NCI-H526 (cell line): ENCODE measurements around the gene SYNE2.
"Not testable (repeated sequence)": the region's sequence is repeated elsewhere in the genome, so short reads cannot be mapped to it uniquely, and the experiment has no call there.

ENCODE experiments used
- DNase-seq, 2 experiments: peaks; one replicate each; lab custom pipeline; 2025; lab: John Stamatoyannopoulos, UW

SYNE2 gene

DNA sequence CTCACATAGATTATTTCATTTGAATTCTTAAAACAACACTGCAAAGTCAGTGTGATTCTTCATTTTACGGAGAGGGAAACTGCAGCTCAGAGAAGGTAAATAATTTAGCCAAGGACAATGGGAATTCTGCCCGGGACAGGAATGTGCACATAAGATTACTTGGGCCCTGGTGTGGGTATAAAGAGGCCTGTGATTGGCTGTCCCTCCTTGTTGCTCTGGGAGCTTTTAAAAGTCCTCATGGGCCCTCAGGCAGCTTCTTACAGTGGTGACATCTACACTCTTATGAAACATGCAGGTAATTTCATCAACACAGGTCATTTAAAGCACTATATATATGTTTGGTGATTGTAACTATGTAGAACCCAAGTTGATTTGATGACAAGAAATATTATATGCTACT lies 341.0 kb downstream of the SYNE2 start:
- DNase-seq = no peak

DNA sequence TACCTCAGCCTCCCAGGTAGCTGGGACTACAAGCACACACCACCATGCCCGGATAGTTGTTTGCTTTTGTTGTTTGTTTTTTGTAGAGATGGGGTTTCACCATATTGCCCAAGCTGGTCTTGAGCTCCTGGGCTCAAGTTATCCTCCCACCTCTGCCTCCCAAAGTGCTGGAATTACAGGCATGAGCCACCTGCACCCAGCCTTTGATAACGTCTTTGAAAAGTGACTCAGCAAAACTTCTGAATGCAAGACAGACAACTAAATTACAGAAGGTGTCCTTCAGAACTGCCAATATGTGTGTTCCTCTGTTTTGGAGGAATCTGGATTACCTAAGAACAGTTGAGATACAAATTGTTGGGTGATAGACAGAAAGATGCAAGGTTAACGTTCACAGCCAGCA lies 341.6 kb downstream of the SYNE2 start:
- no peak for DNase-seq

DNA sequence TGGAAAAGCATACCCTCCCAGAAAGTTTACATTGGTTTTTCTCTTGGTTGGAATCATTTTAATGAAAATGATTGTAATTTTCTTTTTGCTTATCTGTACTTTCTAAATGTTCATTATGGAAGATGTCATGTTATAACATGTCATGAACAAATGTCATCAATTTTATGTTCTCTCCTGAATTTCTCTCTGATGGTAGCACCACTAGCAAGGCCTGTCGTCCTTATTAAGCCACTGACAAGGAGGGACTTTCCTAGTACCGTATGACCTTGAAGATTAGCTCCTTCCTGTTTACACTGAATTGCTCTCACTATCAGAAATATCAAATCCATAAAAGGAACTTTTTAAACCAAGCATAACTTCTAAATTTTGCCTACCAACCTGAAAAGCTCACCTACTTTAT lies 342.4 kb downstream of the SYNE2 start:
- DNase-seq = no peak

DNA sequence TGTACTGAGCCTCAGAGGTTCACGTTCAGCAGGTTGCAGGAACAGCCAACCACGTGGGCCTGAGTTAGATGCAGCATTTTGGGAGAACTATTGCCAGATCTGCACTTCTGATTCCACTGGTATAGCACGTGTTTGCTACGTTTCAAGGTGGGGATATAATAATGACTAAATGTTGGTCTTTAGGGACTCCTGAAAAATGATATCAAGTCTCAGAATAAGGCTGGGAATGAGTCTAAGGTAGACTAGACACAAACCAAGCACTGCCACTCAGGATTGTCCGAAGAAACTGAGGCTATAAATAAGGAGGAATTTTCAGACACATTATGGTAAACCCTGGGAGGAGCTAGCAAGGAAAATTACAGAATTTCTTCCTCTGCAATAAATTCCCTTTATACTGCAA lies 343.3 kb downstream of the SYNE2 start:
- DNase-seq = no peak

DNA sequence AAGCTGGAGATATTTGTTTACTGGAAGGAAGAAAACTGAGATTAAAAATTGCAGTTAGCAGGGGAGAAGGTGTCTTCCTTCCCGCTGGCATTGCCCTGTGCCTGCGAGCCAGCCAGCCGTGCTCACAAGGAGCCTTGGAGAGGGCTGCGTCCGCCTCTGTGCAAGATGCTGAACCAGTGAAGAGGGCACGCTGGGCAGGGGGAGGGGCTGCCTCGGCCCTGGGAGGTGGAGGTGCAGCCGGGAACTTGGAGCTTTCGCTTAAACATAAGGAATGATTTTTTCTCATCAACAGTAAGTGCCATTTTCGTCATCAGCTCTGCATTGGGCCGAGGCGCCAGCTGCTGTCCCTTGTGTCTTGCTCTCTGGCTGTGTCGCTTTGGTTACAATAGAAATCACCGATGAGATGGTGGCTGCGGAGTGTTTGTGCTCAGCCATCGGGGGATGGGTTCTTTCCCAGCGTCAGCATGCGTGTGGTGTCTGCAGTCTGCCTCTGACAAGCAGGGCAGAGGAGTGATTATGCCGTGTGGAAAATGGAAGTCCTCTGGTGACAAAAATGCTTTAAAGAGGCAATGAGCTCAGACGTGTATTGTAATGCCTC lies 344.1 kb downstream of the SYNE2 start:
- DNase-seq = peak; percentile 44 to 81

DNA sequence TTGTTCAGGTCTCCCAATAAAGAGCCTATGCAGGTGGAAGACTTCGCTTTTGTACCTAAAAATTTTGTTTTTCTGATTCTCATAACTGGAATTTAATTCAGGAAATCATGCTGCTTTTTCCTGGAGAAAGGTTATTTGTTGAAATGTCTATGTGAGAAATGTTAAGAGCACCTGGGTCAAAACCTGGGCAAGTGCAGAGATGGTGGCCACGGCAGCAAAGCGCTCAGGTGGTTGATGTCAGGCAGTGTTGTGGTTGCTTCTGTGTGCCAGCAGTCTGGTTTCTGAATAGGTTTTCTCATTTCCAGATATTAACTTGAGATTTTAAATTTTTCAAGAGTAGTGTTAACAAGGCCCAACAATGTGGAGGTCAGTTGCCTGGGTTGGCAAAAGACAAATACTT lies 345.2 kb downstream of the SYNE2 start:
- DNase-seq = no peak

DNA sequence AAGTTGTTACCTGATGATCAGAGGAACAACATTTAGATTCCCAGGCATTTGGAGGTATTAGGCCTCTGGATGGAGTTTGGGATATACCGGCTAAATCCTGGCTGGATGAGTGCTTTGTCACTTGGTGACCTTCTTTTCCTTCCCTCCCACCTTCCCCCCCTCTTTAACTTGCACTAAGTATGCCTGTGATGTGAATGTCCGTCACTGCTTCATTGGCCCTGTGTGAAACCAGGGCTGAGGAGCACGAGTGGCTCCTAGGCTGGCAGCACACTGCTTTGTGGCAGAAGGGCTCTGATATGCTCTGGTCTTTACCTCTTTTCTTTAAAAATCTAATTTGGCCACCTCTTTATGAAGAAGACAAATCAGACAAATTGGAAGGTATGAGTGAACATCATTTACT lies 345.7 kb downstream of the SYNE2 start:
- no peak for DNase-seq

DNA sequence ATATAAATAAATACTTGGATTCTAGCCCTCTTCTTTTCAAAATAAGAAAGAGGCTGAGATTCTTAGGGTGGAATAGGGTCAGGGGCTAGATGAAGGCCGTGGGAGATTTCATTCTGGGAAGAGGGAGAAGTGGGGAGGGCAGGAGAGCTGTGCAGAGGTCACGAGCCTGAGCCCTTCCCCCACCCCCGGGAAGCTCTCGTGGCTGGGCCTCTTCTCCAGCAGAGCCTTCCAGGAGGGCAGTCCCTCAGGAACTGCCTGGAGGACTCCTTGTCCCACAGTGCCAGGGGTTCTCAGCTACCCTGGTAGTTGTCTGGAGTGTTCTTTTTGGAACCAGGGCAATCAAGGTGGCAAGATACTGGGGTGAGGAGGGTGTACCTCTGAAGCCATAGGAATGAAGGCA lies 347.4 kb downstream of the SYNE2 start:
- DNase-seq = no peak

DNA sequence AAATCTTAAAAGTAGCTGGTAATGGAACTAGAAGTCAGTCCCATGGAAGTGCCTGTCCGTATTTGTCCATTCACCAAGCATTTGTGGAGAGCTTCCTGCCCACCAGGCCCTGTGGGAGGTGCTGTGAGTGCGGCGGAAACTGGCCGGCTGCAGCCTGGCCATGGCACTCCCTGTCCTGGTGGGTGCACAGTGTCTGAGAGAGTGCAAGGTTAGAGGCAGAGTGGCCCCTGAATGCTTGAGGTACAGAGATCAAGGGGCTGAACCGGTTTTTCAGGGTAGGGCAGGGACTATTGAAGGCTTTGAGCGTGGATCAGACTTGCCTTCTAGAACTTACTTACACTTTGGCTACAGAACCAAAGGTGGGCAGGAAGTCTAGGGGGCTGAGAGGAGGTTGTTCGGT lies 348.5 kb downstream of the SYNE2 start:
- DNase-seq = no peak

DNA sequence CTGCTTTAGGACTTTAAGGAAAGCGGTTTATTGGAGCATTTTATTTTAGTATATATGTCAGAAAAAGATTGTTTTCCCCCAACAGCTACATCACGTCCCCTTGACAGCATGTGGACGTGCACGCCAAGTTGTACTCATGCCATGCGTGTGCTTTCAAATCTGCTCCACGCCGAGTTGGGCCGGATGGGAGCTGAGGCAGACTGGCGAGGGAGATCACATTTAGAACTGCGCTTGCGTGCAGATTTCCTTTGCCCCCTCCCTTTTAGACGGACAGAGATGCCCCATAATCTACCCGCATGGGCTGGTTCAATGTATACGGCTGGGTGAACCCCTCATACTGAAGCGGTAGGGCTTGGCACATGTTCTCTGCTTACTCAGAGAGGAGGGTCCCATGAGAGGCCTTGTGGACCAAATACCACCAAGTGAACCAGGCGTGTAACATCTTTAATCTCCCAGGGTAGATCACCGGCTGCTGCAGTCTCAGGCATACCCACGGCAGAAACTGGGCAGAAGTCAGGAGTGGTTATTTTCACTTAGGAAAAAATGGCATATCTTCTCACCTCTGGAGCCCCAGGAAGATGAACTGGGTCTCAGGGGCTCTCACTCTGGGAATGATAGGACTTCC lies 349.2 kb downstream of the SYNE2 start:
- no peak for DNase-seq

DNA sequence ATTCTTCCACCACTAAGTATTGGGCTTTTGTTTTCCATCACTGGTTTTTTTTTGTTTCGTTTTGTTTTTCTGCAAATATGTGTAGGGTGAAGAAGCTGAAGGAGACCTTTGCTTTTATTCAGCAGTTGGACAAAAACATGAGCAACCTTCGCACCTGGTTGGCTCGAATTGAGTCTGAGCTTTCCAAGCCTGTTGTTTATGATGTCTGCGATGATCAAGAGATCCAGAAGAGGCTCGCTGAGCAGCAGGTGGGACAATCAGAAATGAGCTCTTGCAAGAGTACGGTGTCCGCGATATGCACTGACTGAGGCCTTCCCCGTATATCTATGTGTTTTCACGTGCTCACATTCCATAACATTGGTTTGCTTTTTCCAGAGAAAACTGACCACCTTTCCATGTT lies 349.9 kb downstream of the SYNE2 start:
- DNase-seq = no peak

DNA sequence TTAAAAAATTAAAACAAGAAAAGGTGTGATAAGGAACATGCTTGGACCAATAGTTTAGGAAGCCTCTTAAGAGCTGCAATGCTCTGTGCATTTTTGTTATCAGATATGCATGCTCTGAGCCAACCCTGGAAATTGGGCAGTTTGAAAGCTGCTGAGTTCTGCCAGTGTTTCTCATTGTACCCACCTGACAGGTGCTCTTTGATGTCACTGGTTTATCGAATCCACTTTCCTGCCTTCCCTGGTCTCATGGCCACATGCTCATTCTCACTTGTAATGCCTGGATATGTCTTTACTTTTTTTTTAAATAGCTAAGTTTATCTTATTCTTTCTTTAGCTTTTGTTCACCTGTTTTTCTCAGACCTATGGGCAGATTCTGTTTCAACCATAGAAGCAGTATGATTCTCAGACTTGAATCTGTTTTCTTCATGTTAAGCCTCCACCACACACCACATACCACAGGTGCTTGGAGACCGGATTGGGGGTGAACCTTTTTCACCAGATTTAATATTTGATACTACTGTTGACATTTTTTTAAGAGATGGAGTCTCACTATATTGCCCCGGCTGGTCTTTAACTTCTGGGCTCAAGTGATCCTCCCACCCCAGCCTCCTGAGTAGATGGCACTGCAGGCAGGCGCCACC lies 350.7 kb downstream of the SYNE2 start:
- no peak for DNase-seq

DNA sequence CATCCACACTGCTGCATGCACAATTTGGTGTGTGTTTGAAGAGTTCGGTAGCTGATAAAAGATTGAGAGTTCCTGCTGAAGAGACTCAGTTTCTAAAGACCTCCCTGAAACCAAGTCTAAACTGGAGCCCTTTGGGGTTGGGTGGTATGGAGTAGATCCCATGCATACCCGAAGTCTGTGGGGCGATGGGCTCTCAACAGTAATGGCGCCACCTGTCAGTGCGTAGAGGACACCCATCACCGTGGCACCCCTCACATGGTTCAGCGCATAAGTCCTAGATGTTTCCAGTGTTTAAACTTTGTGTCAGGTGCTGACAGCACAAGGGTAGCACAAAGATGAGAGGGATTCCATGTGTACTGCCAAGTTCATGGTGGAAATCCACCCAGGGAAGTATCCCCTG lies 355.5 kb downstream of the SYNE2 start:
- DNase-seq = no peak

DNA sequence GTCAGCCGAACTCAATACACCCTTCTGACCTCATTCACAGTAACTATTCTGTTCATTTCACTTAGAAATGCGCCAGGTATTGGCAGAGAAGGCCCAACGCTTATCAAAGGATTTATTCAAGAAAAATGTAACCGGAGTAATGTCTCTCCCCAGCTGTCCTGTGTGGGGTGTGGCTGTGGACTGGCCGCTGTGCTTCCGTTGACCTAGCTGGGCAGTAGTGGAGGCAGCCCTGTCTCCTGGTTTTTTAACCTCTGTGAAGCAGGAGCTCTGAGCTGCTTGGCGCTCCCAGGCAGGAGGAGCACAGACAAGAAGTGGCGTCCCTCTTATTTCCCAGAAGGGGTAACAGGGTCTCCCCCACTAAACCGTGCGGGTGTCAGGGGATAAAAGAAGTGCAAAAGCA lies 356.2 kb downstream of the SYNE2 start:
- no peak for DNase-seq

DNA sequence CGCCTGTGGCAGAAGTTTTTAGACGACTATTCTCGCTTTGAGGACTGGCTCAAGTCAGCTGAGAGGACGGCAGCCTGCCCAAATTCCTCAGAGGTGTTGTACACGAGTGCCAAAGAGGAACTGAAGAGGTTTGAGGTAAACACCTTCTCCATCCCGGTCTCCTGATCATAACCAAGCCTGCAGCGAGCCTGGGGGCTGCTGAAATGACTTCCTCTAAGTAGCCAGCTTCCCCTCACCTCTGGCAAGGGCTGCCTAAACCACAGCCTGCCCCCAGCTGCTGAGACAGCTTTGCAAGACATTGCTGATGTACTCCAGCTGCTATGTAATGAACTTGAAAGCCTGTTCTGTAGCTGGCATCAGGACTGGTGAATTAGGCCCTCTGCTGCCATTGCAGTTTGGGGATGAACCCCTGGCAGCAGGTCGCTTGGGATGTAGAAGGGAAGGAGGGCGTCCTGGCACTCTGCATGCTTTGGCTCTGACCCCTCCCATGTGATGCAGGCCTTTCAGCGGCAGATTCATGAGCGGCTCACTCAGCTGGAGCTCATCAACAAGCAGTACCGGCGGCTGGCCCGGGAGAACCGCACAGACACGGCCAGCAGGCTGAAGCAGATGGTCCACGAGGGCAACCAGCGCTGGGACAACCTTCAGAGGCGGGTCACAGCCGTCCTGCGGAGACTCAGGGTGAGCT lies 356.8 kb downstream of the SYNE2 start:
- DNase-seq = peak in 1 of 2 experiments; percentile 89

DNA sequence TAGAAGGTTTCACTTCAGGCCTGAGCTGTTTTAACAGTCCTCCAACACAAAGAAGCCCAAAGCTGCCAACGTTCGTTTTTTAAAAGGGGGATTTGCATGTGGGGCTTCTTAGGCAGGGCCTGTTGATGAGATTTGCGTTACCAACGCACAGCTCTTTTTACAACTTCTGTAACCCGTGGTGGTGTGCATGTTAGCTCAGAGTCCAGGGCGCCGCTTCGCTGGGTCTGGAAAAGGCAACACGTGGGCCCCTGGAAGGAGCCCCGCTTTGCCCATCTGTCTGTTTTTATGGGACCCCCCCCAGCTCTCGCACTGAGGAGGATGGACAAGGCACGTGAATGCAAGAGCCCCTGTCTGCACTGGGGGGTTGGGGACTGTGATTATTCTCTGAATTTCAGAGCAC lies 357.4 kb downstream of the SYNE2 start:
- peak; percentile 81 to 89 for DNase-seq

DNA sequence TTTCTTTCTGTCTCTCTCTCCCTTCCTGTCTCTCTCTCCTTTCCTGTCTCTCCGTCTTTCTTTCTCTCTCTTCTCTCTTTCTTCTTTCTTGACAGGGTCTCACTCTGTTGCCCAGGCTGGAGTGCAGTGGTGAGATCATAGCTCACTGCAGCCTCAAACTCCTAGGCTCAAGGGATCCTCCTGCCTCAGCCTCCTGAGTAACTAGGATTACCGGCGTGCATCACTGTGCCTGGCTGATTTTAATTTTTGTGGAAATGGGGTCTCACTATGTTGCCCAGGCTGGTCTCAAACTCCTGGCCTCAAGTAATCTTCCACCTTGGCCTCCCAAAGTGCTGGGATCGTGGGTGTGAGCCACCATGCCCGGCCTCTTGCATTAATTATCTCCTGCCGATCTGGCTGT lies 358.1 kb downstream of the SYNE2 start:
- DNase-seq = not testable (repeated sequence)

DNA sequence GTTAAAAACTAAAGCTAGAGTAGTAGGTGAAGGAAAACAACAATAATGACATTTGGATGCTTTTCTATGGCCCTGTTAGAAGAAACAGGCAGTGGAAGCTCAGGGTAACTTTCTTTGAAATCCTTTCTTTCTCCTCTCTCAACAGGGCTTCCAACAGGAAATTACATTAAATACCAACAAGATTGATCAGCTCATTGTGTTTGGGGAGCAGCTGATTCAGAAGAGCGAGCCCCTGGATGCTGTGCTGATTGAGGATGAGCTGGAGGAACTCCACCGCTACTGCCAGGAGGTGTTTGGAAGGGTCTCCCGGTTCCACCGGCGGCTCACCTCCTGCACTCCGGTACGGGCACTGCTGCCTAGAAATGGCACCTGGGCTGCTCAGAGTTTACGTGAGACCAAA lies 359.9 kb downstream of the SYNE2 start:
- DNase-seq = no peak

DNA sequence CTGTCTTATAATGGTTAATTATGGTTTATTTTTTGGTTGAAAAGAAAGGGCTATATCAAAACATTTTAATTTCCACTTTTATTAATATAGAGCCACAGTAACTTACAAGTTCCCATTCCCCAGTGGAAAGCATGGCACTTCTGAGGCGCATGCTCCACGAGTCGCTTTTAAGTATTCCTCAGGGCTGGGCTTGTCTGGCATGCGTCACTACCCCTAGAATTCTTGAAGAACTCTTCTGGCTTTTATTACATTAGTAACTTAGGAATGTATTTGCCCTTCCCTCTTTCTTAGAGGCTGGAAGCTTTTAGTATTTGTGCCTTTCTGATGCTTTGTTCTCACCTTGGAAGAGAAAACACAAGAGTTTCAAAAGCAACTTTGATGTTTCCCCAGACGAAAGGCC lies 360.3 kb downstream of the SYNE2 start:
- DNase-seq = no peak

DNA sequence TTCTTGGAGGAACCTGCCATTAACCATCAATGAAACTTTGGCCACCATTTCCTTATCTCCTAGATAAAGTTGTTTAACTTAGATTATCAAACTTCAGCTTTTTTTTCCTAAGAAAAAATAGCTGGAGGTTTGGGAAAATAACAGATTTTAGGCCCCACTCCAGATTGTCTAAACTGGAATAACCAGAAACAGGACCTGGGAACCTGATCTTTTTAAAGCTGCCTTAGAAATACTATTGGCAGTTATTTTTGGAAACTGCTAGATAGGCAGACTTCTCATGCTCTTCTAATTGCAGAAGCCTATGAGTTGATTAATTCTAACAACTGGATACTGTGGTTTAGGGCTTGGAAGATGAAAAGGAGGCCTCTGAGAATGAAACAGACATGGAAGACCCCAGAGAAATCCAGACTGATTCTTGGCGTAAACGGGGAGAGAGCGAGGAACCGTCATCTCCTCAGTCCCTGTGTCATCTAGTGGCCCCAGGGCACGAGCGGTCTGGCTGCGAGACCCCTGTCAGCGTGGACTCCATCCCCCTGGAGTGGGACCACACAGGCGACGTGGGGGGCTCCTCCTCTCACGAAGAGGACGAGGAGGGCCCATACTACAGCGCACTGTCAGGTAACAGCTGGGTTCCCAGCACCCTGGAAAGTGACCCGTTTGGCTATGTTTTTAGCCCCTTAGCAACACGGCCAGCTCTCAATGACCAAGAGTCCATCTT lies 361.2 kb downstream of the SYNE2 start:
- DNase-seq = no peak

DNA sequence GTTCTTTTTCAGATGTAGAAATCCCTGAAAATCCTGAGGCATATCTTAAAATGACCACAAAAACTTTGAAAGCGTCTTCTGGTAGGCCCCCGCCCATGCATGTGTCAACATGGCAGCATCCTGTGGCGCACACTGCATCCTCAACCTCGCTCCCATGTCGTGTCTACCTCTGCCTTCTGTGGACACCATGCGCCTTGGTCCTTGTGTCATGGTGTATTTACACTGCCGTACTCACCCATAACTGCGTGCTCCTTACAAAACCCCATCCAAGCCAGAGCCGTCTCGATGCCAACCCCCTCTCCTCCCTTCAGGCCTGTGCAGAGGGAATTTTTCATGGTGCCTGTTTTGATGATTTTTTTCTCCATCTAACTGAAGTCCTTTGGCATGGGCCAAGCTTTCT lies 362.5 kb downstream of the SYNE2 start:
- DNase-seq = no peak

DNA sequence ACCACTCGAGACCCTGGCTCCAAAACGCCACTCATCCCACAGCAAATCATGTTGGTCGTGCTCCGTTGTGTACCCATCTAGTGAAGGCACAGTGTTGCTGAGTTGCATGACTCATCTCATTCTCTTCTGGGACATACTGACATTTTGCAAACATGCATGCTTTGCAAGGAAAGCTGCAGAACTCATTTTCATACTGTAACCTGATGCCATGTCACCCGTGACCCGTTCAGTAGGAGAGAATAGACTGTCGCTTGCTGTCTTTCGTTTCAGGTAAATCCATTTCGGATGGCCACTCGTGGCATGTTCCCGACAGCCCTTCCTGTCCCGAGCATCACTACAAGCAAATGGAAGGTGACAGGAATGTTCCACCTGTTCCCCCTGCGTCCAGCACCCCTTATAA lies 363.2 kb downstream of the SYNE2 start:
- DNase-seq = peak in 1 of 2 experiments; percentile 42

DNA sequence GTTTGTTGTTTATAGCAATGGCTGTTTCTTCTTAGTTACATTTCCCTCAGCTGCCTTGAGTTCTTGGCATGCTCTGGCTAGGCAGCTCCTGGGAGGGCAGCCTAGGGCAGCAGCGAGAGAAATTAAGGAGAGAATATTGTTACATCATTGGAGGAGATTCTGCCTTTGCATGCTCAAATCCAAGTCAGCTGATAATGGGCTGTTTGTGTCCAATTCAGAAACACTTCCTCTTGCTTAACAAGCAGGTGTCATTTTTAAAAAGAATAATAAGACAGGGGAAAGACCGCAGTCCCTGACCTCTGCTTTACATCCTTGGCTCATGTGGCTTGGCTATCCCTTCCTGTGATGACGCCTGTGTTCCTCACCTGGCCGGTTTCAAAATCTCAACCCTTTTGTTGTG lies 364.5 kb downstream of the SYNE2 start:
- DNase-seq = no peak
